PC-3 (cell line): ENCODE data around the gene ARSG.

Experiments used
- CTCF ChIP-seq: fragments of 300-600 bp; sonication (generic); conservative IDR thresholded peaks from 2 replicates; pipeline ENCODE4 v1.5.1; 2017; ENCODE audit warnings: antibody characterized with exemption, low read depth, mild to moderate bottlenecking, low read length
- EZH2 ChIP-seq: fragments of 300-600 bp; sonication (generic); IDR thresholded peaks from one replicate; pipeline ENCODE4 v1.6.1; 2017; ENCODE audit warnings: antibody characterized with exemption, mild to moderate bottlenecking, low read length; ENCODE audit not compliant: unreplicated experiment

- TF ChIP-seq CTCF (no peak), EZH2 (no peak)
Observed at GRCh38 chr17:68389041-68389440, 97.7 kb downstream of the ARSG start.
